Effector memory CD4-positive, alpha-beta T cell (primary cell): ENCODE measurements around the gene MKI67.
"Not testable (repeated sequence)": the region's sequence is repeated elsewhere in the genome, so short reads cannot be mapped to it uniquely, and the experiment has no call there.

Experiments
- DNase-seq, 3 donors: peaks; one replicate each; pipeline ENCODE4 v3.0.0-alpha.2; 2020
- H3K27ac ChIP-seq: 2 replicates; pipeline ENCODE4 v1.7.0; 2013; ENCODE audit warnings: mild to moderate bottlenecking, low read length, moderate library complexity; ENCODE audit not compliant: insufficient read depth, poor library complexity, severe bottlenecking
- H3K27me3 ChIP-seq: replicated peaks from 2 replicates; pipeline ENCODE4 v1.7.0; 2013; ENCODE audit warnings: mild to moderate bottlenecking, low read length; ENCODE audit not compliant: insufficient read depth, control insufficient read depth, poor library complexity, severe bottlenecking
- H3K36me3 ChIP-seq: 2 replicates; pipeline ENCODE4 v1.7.0; 2013; ENCODE audit warnings: mild to moderate bottlenecking, low read length, moderate library complexity; ENCODE audit not compliant: control insufficient read depth, insufficient read depth
- H3K4me1 ChIP-seq: 2 replicates; pipeline ENCODE4 v1.7.0; 2013; ENCODE audit warnings: low read length, mild to moderate bottlenecking; ENCODE audit not compliant: control insufficient read depth, insufficient read depth, poor library complexity, severe bottlenecking
- H3K4me3 ChIP-seq: 2 replicates; pipeline ENCODE4 v1.7.0; 2013; ENCODE audit warnings: low read length, low read depth, mild to moderate bottlenecking; ENCODE audit not compliant: insufficient read depth, poor library complexity, severe bottlenecking
- H3K9me3 ChIP-seq: 2 replicates; pipeline ENCODE4 v1.7.0; 2013; ENCODE audit warnings: mild to moderate bottlenecking, low read length, moderate library complexity; ENCODE audit not compliant: control insufficient read depth
- total RNA-seq, 3 donors: gene quantifications; one replicate each; lab custom pipeline; 2026; lab: John Stamatoyannopoulos, UW

Gene MKI67, protein sequence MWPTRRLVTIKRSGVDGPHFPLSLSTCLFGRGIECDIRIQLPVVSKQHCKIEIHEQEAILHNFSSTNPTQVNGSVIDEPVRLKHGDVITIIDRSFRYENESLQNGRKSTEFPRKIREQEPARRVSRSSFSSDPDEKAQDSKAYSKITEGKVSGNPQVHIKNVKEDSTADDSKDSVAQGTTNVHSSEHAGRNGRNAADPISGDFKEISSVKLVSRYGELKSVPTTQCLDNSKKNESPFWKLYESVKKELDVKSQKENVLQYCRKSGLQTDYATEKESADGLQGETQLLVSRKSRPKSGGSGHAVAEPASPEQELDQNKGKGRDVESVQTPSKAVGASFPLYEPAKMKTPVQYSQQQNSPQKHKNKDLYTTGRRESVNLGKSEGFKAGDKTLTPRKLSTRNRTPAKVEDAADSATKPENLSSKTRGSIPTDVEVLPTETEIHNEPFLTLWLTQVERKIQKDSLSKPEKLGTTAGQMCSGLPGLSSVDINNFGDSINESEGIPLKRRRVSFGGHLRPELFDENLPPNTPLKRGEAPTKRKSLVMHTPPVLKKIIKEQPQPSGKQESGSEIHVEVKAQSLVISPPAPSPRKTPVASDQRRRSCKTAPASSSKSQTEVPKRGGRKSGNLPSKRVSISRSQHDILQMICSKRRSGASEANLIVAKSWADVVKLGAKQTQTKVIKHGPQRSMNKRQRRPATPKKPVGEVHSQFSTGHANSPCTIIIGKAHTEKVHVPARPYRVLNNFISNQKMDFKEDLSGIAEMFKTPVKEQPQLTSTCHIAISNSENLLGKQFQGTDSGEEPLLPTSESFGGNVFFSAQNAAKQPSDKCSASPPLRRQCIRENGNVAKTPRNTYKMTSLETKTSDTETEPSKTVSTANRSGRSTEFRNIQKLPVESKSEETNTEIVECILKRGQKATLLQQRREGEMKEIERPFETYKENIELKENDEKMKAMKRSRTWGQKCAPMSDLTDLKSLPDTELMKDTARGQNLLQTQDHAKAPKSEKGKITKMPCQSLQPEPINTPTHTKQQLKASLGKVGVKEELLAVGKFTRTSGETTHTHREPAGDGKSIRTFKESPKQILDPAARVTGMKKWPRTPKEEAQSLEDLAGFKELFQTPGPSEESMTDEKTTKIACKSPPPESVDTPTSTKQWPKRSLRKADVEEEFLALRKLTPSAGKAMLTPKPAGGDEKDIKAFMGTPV (N-terminal part only)
- total RNA-seq: 9.3 to 20.5 (median 12.8) reads per million in 3 donors

DNA sequence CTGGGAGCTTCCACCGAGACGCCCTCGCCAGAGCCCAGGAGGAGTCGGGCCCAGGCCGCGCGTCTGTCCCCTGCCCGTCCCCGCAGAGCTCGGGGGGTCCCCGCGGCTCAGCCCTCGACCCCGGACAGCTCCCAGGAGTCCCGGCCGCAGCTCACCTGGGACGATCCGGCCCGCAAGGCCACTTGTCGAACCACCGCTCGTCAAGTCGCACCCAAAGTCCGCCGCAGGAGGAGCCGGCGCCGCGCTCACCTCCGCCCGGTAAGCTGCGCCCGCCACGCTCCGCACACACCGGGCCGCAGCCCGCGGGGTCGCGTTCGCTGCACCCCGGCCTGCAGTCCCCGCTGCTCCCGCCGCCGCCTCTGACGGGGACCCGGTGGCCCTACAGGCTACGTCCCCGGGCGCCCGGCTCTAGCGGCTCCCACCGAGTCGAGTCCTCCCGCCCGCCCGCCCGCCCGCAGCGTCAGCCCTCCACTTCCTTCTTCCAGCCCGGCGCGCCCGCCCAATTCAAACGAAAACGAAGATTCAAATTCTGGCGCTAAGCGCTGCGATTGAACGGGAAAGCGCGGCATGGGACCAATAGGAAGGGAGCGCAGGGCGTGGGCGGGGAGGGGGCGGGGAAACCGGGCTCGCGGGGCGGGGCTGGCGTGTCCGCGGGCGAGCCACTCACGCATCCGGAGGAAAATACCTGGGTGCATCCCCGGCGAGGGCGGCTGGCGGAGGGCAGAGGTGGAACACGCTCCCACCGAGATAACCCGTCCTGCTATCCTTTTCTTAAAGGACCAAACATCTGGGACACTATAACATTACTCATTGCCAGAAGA is at the start of gene MKI67:
Gene MKI67, minus strand, starts transcription at position 480 of the 821 bp plus-strand sequence. CDS start 756 bp downstream, outside the sequence.
- peak within 1 kb of the TSS; percentile 64 for H3K27ac ChIP-seq
- peak; percentile 81 to 85 (median 84) for DNase-seq
- H3K4me3 ChIP-seq: peak within 1 kb of the TSS; percentile 67

DNA sequence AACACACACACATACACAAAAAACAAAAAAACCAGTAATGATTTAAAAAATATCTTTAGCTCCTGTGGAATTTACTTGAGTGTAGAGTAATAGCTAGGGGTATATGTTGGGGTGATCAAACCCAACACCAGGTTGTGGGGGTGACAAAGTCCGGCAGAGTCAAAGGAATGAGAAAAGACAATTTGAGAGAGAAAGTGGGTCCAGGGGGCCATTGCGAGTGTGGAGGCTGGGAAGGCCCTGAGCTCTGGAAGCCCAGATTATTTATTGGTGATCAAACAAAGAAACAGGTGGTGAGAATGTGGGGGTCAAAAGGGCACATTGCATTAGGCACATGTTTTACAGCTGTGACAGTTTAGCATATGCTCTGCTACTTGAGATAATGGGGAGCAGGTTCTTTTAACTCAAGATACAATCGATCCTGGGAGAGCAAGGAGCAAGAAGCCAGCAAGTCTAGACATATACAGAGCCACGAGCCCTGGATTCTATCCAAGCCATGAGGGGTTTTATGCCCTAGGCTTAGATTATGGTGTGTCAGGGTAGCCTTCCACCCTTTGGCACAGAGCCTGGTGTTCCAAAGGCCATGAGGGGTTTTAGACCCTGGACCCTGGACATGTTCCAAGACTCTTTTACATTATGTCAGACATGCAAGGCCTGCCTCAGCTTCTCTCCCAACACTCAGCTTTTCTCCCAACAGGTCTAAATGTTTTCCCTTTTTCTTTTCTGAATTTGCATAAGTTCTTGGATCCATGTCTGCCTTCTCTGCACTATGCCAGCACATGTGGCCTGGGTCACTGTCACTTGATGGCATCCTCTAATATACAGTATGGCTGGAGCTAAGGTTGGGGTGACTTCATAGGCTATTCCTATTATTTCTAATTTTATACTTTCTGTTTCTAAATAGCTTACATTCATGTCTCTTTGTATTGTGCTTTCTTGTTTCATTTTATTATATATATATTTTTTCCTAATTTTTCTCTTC is 48.6 kb upstream of the MKI67 start:
- no peak for DNase-seq
- Histone ChIP-seq H3K36me3 (no peaks in the 10 kb centered on the region), H3K4me3 (no peak overlapping the region), H3K27me3 (no peaks in the 10 kb centered on the region), H3K4me1 (no peaks in the 10 kb centered on the region), H3K27ac (no peak overlapping the region), H3K9me3 (no peaks in the 10 kb centered on the region)

More for the DNA sequence above, at the start of gene MKI67:
- peaks cover 16% of the 10 kb centered on the region for H3K4me1 ChIP-seq
- peaks cover 19% of the 10 kb centered on the region for H3K27me3 ChIP-seq
- H3K36me3 ChIP-seq: no peaks in the 10 kb centered on the region
- no peaks in the 10 kb centered on the region for H3K9me3 ChIP-seq

DNA sequence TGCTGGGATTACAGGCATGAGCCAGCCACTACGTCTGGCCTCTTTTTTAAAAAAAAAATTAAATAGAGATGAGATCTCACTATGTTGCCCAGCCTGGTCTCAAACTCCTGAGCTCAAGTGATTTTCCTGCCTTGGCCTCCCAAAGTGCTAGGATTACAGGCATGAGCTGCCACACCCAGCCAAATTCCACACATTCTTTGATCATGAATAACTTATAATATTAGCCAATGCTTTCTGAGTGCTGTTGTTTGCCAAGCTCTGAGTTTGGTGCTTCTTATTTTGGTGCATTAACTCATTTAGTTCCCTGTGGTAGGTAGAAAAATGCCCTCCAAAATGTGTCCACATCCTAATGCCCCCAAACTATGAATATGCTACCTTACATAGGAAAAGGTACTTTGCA is 47.2 kb upstream of the MKI67 start:
- no peak overlapping the region for H3K4me3 ChIP-seq
- H3K9me3 ChIP-seq: no peaks in the 10 kb centered on the region
- no peaks in the 10 kb centered on the region for H3K4me1 ChIP-seq
- DNase-seq: no peak
- H3K27ac ChIP-seq: no peak overlapping the region
- no peaks in the 10 kb centered on the region for H3K27me3 ChIP-seq
- no peaks in the 10 kb centered on the region for H3K36me3 ChIP-seq

DNA sequence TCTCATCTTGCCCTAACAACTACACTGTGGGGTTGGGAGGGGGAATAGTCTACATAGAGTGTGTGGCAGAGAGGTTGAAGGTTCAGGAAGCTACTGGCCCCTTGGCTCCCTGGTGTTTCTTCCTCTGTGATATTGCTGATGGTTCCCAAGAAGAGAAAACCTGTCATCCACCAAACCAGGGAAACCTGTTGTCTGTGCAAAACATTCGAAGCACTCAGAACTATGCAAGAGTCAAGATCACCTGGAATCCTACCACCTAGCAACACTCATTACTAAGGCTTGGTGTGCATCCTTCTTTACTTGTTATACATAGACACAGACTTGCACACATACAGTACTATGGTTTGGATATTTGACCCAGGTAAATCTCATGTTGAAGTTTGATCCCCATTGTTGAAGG is 46.5 kb upstream of the MKI67 start:
- Histone ChIP-seq H3K4me3 (no peak overlapping the region), H3K9me3 (no peaks in the 10 kb centered on the region), H3K4me1 (no peaks in the 10 kb centered on the region), H3K27ac (no peak overlapping the region), H3K36me3 (no peaks in the 10 kb centered on the region), H3K27me3 (no peaks in the 10 kb centered on the region)
- DNase-seq: no peak

DNA sequence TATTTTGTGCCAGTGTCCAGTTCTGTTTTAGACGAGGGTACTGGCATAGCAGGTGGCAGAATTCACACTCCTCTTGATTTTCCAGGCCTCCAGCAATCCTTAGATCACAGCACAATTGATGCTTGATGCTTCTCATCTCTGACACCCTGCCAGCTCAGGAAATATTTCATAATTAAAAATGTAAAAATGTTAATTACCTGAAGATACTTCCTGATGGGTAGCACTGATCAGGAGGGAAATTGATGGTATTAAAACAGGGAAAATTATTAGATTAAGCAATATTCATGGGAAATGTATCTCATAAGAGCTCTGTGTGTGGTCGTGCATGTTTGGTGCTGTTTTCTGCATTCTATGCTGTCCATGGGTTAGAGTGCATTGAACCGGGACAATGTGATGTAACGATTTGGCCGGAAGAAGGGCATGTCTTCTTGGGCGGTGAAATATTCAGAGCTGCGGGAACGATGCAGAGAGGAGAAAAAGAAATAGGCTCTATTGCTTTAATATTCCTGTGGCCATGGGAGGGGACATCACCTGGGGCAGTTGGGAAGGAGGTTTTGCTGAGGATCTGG is 43.7 kb upstream of the MKI67 start:
- H3K4me3 ChIP-seq: no peak overlapping the region
- H3K27me3 ChIP-seq: no peaks in the 10 kb centered on the region
- no peak for DNase-seq
- H3K36me3 ChIP-seq: no peaks in the 10 kb centered on the region
- H3K9me3 ChIP-seq: no peaks in the 10 kb centered on the region
- H3K4me1 ChIP-seq: no peaks in the 10 kb centered on the region
- no peak overlapping the region for H3K27ac ChIP-seq

DNA sequence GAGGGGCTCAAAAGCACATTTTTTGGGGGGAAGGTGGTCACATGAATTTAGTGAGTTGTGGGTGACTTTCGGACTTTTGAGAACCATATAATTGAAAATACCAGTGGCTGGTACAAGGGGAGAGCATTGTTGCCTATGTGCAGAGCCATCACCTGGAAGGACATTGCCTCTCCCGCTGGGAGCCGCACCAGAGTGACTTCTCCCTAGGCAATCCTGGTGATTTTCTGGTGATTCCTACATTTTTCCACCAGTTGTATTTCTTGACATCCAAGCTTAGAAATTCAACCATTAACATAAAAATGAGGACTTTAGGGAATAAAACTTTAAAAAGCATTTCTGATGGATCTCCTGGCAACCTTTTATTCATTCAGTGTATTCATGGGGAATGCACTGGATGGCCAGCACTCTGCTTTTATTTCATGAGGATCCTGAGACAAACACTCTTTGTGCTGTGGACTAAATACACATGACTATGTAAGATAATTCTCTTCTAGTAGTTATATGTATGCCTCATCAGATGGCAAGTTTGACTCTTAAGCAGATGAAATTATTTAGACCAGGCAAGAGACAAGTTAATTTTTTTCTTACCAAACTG is 41.8 kb upstream of the MKI67 start:
- DNase-seq: no peak
- Histone ChIP-seq H3K27ac (no peak overlapping the region), H3K4me1 (no peaks in the 10 kb centered on the region), H3K27me3 (no peaks in the 10 kb centered on the region), H3K9me3 (no peaks in the 10 kb centered on the region), H3K36me3 (no peaks in the 10 kb centered on the region), H3K4me3 (no peak overlapping the region)

DNA sequence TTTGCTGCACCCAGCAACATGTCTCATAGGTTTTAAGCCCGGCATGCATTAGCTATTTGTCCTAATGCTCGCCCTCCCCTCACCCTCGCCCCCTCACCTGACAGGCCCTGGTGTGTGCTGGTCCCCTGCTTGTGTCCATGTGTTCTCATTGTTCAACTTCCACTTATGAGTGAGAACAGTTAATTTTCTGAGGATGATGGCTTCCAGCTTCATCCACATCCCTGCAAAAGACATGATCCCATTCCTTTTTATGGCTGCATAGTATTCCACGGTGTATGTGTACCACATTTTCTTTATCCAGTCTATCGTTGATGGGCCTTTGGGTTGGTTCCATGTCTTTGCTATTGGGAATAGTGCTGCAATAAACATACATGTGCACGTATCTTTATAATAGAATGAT is 40.9 kb upstream of the MKI67 start:
- not testable (repeated sequence) for H3K4me1 ChIP-seq, H3K9me3 ChIP-seq, H3K4me3 ChIP-seq, DNase-seq, H3K36me3 ChIP-seq, H3K27me3 ChIP-seq, H3K27ac ChIP-seq

DNA sequence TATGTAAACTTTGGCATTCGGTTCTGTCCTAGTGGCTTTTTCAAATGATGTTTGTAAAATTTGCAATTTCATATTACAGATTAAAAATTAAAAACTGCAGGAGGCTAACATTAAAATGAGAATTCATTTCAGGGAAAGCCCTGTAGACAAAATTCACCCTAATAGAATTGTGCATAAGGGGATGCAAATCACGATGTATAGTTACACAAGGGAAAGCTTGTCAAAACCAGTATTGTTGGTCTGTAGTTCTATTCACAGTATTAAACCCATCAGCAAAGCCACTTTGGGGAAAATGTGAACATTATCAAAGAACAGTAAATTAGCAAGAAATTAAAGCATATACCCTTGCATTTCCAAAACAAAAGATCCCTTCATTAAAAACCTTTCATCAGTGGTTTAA is 39.9 kb upstream of the MKI67 start:
- Histone ChIP-seq H3K27ac (no peak overlapping the region), H3K27me3 (no peaks in the 10 kb centered on the region), H3K4me3 (no peak overlapping the region), H3K36me3 (no peaks in the 10 kb centered on the region), H3K4me1 (no peaks in the 10 kb centered on the region), H3K9me3 (no peaks in the 10 kb centered on the region)
- no peak for DNase-seq
